Measurements from ENCODE around the gene TMEM18.

TMEM18 gene

GRCh38 chr2:635687-636621 lies 41.3 kb downstream of the TMEM18 start:
- TF ChIP-seq MAX (IDR thresholded peaks at IDR 0.05) (no peak), FOXM1 (IDR thresholded peaks at IDR 0.05; ENCODE audit: borderline replicate concordance, low read depth) (no peak), TAF1 (IDR thresholded peaks at IDR 0.05; ENCODE audit: low read depth) (no peak), CREB1 (IDR thresholded peaks at IDR 0.05; ENCODE audit: low read depth) (no peak), USF1 (IDR thresholded peaks at IDR 0.05) (no peak), CEBPB (IDR thresholded peaks at IDR 0.05) (no peak)

GRCh38 chr2:634636-635388 lies 42.4 kb downstream of the TMEM18 start:
- TF ChIP-seq FOXM1 (IDR thresholded peaks at IDR 0.05; ENCODE audit: borderline replicate concordance, low read depth) (no peak), NFIC (IDR thresholded peaks at IDR 0.05) (0 out of 2 replicates have a peak, but pooled peaks have one; percentile 14), YY1 (IDR thresholded peaks at IDR 0.05; ENCODE audit: low read depth) (no peak), MAX (IDR thresholded peaks at IDR 0.05) (no peak), RAD21 (IDR thresholded peaks at IDR 0.05; ENCODE audit: low read depth) (no peak), TEAD4 (IDR thresholded peaks at IDR 0.05) (no peak), TCF12 (IDR thresholded peaks at IDR 0.05; ENCODE audit: low read depth) (no peak), CEBPB (IDR thresholded peaks at IDR 0.05) (no peak), ZBTB7A (IDR thresholded peaks at IDR 0.05; ENCODE audit: low read depth) (no peak)

GRCh38 chr2:634041-634440 lies 43.2 kb downstream of the TMEM18 start:
- TF ChIP-seq CREB1 (IDR thresholded peaks at IDR 0.05; ENCODE audit: low read depth) (no peak), RAD21 (IDR thresholded peaks at IDR 0.05; ENCODE audit: low read depth) (no peak), FOXM1 (IDR thresholded peaks at IDR 0.05; ENCODE audit: borderline replicate concordance, low read depth) (no peak), NFIC (IDR thresholded peaks at IDR 0.05) (no peak), REST (IDR thresholded peaks at IDR 0.05; ENCODE audit: low read depth) (no peak), TCF12 (IDR thresholded peaks at IDR 0.05; ENCODE audit: low read depth) (no peak), MAX (IDR thresholded peaks at IDR 0.05) (no peak), EP300 (IDR thresholded peaks at IDR 0.05; ENCODE audit: borderline replicate concordance) (no peak), USF1 (IDR thresholded peaks at IDR 0.05) (no peak), TEAD4 (IDR thresholded peaks at IDR 0.05) (no peak), YY1 (IDR thresholded peaks at IDR 0.05; ENCODE audit: low read depth) (no peak), EGR1 (IDR thresholded peaks at IDR 0.05) (no peak), CEBPB (IDR thresholded peaks at IDR 0.05) (no peak)

GRCh38 chr2:633371-633770 lies 43.8 kb downstream of the TMEM18 start:
- no peak for TF ChIP-seq MAX (IDR thresholded peaks at IDR 0.05)
- TF ChIP-seq FOXM1 (IDR thresholded peaks at IDR 0.05; ENCODE audit: borderline replicate concordance, low read depth): no peak
- TF ChIP-seq EP300 (IDR thresholded peaks at IDR 0.05; ENCODE audit: borderline replicate concordance): no peak
- no peak for TF ChIP-seq YY1 (IDR thresholded peaks at IDR 0.05; ENCODE audit: low read depth)

GRCh38 chr2:632471-632870 lies 44.7 kb downstream of the TMEM18 start:
- no peak for TF ChIP-seq RAD21 (IDR thresholded peaks at IDR 0.05; ENCODE audit: low read depth)
- no peak for TF ChIP-seq REST (IDR thresholded peaks at IDR 0.05; ENCODE audit: low read depth)
- TF ChIP-seq TEAD4 (IDR thresholded peaks at IDR 0.05): no peak
- TF ChIP-seq TCF12 (IDR thresholded peaks at IDR 0.05; ENCODE audit: low read depth): no peak
- TF ChIP-seq FOXM1 (IDR thresholded peaks at IDR 0.05; ENCODE audit: borderline replicate concordance, low read depth): no peak
- no peak for TF ChIP-seq ZBTB7A (IDR thresholded peaks at IDR 0.05; ENCODE audit: low read depth)
- no peak for TF ChIP-seq YY1 (IDR thresholded peaks at IDR 0.05; ENCODE audit: low read depth)
- no peak for TF ChIP-seq USF1 (IDR thresholded peaks at IDR 0.05)

All from Ishikawa (cell line).